ENCODE data around the gene PCSK6.

- TF ChIP-seq POLR2A (IDR thresholded peaks at IDR 0.05) = no peak
- TF ChIP-seq CTCF (IDR thresholded peaks at IDR 0.05) = no peak
- no peak for TF ChIP-seq POLR2AphosphoS5 (IDR thresholded peaks at IDR 0.05)
- TF ChIP-seq EP300 (IDR thresholded peaks at IDR 0.05) = no peak
Observed at GRCh38 chr15:101526021-101526420, 36.5 kb upstream of the PCSK6 start.
